ENCODE measurements around the gene JPH3.
"Not testable (repeated sequence)": the region's sequence is repeated elsewhere in the genome, so short reads cannot be mapped to it uniquely, and the experiment has no call there.

The JPH3 gene

GRCh38 chr16:87700406-87701077 is 98.2 kb downstream of the JPH3 start:
- DNase-seq, result no peak

GRCh38 chr16:87701078-87701460 is 98.8 kb downstream of the JPH3 start:
- no peak for DNase-seq

GRCh38 chr16:87701505-87701921 is 99.2 kb downstream of the JPH3 start:
- no peak for DNase-seq

GRCh38 chr16:87702325-87702811 is 100.1 kb downstream of the JPH3 start:
- peak; percentile 16 for DNase-seq

- DNase-seq, result no peak
Observed at GRCh38 chr16:87703071-87703470, 100.8 kb downstream of the JPH3 start.

GRCh38 chr16:87703835-87704375 is 101.6 kb downstream of the JPH3 start:
- no peak for DNase-seq

- DNase-seq, result no peak
Observed at GRCh38 chr16:87704754-87705353, 102.5 kb downstream of the JPH3 start.

- DNase-seq, result no peak
Observed at GRCh38 chr16:87705771-87706277, 103.5 kb downstream of the JPH3 start.

- no peak for DNase-seq
Observed at GRCh38 chr16:87706278-87707000, 104.1 kb downstream of the JPH3 start.

GRCh38 chr16:87707097-87707496 is 104.8 kb downstream of the JPH3 start:
- no peak for DNase-seq

GRCh38 chr16:87707714-87708580 is 105.6 kb downstream of the JPH3 start:
- DNase-seq, result no peak

GRCh38 chr16:87708881-87709638 is 106.8 kb downstream of the JPH3 start:
- DNase-seq, result no peak

- DNase-seq, result no peak
Observed at GRCh38 chr16:87709677-87710076, 107.4 kb downstream of the JPH3 start.

GRCh38 chr16:87710887-87711286 is 108.6 kb downstream of the JPH3 start:
- DNase-seq, result no peak

- no peak for DNase-seq
Observed at GRCh38 chr16:87712184-87712762, 110.0 kb downstream of the JPH3 start.

- DNase-seq, result no peak
Observed at GRCh38 chr16:87713451-87714229, 111.3 kb downstream of the JPH3 start.

GRCh38 chr16:87715231-87715630 is 112.9 kb downstream of the JPH3 start:
- DNase-seq, result no peak

- DNase-seq, result no peak
Observed at GRCh38 chr16:87715658-87716057, 113.3 kb downstream of the JPH3 start.

- not testable (repeated sequence) for DNase-seq
Observed at GRCh38 chr16:87718831-87719230, 116.5 kb downstream of the JPH3 start.

GRCh38 chr16:87720446-87720845 is 118.1 kb downstream of the JPH3 start:
- no peak for DNase-seq

All from fibroblast of upper back skin (primary cell).